HG02610 (cell line): ENCODE results near the gene ACKR3.

Experiments used
- ATAC-seq: cut with Tn5 transposase; IDR thresholded peaks from one replicate; pipeline ENCODE4 v1.9.1; 2021; ENCODE audit warnings: mild to moderate bottlenecking, moderate library complexity; ENCODE audit not compliant: unreplicated experiment

The ACKR3 gene

DNA sequence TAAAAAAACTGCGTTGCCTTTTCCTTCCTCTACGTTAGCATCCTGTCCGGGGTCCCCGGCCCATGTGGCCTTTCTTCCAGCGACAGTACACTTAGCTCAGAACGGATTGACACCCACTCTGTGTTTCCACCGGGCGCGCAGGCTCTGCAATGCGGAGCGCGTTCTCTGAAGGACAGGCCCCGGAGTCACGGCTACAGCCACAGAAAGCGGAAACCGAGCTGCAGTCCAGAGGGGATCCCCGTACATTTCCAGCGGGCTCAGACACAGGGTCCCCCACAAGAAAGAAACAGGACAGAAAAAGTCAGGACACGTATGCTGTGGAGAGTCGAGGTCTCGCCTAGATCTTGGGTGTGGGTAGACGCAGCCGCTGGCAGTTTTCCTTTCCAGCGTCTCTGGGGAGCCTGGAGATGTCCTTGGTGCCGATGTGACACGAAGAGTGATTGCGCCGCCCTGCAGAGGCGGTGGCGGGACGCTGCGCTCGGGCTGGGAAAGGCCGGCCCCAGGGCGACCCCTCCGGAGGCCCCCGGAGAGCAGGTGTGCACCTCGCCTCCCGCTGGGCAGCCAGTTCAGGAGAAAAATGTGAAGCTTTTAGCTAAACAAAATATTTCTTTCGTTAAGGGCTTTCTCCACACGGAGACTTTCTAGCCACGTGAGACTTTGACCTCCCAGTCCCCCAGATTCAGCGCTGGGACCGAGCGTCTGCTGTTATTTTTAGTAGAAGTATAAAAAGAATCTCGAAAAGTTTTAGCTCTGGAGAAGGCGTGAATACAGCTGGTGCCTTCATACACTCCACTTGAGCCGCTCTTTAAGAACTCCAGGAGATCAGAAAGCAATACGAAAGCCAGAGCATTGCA is 1.3 kb upstream of the ACKR3 start:
- ATAC-seq = peak; percentile 53

DNA sequence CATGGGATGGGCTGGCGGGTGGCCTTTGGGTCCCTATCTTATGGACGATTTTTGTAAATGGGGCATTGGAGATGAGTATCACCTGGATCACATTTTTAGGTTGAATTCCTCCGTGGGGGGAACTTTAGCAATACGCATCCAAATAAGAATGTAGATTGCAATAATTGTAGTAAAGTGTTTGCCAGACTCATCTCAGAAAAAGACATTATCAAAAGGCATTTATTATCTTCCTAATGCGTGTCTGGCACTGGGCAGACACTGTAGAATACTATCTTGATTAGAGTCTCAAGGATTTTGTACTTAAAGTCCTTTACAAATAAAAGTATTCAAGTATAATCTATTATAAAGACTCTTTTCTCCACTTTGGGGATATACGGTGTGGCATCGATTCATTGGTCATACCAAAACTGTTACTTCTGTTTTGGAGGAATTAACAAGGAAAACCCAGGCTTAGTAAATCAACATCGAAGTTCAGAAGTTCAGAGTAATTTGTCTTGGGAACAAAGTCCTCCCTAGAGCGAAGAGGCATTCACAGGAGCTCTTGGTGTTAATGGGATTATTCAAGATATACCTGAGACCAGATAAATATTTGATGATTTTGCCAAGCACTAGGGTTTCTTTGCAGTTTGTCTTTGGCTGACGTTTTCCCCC is 578 bp upstream of the ACKR3 start:
- ATAC-seq = no peak

DNA sequence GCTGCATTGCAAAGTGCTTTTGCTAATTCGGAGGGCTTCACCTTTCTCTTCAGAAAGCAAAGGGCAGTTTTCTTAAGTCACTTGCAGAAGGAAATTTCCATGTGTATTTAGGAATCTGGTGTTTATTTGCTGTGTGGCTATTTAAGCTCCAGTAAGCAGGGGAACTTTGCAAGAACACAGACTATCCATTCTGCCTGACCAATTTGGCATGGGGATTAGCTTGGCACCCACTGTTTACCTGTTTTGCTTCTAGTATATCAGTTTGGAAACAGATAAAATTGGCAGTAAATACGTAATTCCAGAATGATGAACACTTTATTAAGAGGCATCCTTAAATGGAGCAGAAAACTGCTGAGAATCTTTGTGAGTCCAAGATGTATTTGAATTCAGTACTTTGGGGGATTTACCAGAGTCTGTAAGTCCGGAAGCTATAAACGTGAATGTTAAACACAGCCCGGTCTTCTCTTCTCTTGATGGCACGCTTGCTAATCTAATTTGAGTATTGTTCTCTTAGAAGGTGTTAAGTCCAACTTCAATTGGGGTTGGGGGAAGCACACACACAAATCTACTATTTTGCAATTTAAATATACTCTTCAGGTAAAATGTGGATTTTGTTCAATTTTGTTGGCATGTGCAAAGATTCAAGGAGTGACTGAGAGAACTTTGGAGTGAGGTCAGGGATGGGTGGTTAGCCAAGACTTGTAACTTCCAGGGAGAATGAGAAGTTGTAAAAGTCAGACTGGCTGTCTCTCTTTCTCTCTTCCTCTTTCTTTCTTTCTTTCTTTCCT is 650 bp downstream of the ACKR3 start:
- no peak for ATAC-seq

DNA sequence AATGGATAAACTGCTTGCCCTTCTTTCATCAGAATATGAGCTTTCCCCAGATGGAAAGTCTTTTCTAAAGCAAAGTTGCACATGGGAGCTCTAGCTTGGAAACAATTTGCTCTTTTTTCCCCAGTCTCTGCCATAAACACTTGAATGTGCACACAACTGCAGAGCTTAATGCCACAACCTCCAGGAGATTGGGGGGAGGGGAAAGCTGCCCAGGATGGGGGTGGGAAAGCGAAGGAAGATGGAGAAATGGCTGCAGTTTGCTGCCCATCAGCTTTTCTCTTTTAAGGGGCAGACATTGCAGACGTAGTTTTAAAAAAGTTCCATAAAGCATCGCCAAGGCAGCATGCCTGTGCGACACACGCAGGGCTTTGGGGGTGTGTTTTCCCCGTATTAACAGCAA is 1.5 kb downstream of the ACKR3 start:
- ATAC-seq = no peak

DNA sequence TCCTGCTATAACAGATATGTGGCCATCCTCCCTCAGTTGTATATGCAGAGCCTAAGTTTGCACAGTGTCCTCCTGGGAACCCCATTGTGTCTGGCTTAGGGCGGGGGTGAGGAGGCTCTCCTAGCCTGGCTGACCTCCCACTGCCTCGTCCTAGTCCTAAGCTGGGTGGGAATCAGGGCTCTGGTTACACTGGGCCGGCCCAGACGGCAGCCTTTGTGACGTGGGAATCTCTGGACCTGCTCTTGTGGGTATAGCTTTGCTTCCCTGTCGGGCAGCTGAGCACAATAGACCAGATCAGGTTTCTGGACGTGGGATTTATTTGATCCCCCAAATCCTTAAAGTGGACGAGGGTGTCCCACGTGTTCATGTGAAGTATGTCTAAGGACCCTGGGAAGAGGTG is 2.9 kb downstream of the ACKR3 start:
- ATAC-seq = no peak

DNA sequence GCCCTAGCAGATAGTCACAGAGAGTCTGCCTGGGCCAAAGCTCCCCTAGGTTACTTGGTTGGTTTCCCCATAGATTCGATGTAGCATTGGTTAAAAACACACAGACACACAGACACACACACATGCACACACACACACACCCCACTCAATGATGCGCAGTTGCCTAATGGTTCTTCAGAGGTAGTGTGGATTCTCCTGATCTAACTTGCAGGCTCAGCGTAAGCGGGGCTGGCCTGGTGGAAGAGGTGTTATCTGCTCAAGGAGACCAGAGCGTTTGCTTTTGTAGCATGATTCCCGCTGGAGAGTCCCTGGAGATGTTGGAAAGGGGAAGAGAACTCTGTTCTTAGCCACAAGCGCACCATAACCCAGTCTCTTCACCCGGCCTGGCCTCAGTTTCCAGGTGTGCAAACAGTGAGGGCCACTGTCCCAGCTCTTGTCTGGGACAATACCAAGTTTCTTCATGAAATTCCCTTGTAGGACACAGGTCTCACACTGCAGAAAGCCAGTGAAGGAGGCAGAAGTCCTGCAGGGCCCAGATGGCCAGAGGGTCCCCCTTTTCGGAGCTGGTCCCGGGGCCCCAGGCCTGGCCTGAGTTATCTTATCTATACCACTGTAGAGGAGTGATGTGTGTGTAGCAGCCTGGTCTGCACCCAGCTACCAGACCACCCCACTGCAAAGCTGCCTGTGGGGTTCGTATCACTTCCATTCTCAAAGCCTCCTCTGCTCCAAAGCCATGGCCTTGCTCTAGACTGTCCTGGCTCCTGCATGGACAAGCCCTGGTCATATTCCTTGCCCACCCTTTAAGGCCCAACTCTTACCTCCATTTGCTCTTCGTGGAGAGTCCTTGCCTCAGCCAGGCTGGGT is 3.7 kb downstream of the ACKR3 start:
- ATAC-seq = no peak

DNA sequence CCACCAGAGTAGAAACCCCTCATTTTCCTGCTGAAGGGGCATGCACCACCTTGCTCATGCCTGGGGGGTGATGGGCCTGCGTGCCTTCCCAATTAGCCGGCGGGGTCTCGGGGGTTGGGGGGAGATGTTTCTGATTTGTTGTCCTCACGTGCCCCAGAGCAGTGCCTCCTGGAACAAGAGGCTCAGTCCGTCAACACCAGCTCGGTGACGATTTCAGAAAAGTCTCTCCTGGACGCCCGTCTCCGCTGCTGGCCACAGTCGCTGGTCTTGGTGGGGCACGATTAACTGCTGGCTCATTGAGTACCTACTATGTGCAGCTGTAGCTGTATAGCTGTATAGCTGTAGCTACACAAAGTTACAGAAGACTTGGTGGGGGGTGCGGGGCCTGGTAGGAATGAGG is 4.4 kb downstream of the ACKR3 start:
- no peak for ATAC-seq

DNA sequence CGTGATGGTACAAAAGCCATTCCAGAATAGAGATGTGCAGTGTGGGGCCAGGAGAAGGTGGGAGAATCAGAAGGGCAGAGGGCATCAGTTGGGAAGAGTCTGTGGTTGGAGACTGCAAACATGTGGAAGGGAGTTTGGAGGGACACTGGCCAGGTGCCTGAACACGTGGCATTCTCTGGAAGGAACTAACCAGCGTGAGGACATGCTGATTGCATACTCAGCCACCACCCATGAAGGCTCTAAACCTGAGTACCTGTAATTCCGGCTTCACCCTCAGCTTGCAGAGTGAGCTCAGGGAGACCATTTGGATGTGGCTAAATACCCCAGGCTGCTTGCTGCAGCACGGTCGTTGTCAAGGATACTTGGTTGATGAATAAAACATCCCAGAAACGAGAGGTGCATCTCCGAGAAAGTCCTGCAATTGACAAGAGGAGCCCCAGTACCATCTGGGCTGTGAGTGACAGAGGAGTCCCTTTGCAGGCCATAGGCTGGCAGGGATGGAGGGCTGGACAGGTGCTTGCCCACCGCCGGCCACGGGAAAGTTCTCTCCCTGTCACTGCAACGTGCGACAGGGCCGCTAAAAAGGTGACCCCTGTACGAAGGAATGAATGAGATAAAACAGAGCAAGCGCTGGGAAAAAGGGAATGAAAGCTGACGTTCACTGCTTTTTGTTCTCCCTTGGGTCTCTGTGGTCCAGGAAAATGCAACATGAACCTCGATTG is 5.0 kb downstream of the ACKR3 start:
- no peak for ATAC-seq

DNA sequence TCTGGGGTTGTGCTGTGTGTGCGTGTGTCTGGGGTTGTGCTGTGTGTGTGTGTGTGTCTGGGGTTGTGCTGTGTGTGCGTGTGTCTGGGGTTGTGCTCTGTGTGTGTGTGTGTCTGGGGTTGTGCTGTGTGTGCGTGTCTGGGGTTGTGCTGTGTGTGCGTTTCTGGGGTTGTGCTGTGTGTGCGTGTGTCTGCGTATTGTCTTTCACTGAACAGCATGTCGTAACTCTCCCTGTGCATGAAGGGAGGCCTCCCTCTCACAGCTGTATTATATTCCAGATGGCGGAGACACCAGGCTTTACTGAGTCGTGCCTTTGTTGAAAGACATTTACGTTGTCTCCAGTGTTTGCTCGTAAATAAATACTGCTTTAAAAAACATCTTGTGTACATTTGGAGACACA is 5.9 kb downstream of the ACKR3 start:
- no peak for ATAC-seq

DNA sequence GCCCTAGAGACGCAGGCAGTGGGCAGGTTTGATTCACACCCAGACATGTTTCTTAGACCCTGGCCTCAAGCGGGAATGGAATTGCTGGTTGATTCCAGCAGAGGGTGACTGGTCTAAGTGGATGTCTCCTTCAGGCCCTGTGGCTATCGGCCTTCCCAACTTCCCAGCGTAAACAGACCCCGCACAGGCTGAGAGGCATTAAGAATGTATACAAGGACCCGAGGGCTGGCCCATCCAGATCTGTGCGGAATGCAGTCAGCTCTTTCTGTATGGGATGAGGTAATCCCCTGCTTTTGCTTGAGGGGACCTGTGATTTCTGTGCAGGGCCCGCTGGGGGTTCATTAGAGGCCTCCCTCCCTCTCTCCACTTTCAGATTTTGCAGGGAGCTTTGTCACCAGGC is 6.5 kb downstream of the ACKR3 start:
- no peak for ATAC-seq

DNA sequence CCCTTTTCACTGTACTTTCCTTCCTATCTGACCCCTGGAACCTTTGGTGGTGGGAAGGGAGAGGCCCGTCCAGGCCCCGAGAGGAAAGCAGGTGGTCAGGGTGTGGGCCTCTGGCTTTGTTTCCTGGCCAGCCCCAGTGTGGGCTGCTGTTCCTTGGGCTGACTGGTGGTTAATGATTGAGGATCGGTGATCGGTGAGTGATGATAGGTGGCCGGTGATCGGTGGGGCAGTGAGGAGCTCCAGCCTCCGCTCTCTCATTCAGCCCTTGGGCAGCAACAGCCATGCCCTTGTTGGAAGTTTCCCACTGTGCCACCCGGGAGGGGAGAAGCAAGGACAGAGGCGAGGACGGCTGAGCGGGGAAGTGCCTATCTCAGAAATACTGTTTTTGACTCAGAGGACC is 7.3 kb downstream of the ACKR3 start:
- no peak for ATAC-seq

DNA sequence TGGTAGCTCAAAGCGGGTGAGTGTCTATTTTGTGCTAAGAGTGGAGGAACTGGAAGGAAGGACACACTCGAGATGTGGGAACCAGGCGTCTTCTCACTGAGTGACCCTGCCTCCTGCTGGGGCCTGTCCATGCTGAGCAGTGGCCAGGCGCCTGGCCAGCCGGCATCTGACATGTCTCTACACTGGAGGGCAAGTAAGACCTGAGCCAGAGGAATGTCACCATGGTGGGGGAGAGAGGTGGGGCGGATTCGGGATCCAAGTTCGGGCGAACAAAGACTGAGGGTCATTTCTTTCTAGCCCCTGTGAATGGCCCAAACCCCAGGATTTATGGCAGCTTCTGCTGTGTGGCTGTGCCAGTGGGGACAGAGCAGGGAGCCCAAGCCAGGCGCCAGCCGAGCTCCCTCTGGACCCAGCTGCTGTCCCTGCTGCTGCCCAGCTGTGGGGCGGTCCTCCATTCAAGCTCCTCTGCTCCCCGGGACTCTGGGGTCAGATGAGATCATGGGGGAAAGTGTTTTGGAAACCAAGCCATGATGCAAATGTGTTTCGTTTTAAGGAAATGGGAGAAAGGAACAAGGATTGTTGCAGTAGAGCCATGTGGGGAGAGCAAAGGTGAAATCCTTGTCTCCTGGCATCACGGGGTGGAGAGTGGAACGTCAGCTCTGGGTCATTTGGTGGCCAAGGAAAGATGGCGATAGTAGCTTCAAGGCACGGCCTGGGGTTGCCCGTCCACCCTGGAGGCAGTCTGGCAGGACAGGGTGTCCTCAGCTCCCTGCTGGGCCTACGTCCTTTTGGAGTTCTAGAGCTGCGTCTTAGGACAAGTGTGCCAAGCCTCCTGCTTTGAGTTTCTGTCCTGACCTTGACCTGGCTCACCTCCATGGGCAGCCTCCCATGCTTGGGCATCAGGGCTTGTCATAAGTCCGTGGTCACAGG is 8.1 kb downstream of the ACKR3 start:
- no peak for ATAC-seq

DNA sequence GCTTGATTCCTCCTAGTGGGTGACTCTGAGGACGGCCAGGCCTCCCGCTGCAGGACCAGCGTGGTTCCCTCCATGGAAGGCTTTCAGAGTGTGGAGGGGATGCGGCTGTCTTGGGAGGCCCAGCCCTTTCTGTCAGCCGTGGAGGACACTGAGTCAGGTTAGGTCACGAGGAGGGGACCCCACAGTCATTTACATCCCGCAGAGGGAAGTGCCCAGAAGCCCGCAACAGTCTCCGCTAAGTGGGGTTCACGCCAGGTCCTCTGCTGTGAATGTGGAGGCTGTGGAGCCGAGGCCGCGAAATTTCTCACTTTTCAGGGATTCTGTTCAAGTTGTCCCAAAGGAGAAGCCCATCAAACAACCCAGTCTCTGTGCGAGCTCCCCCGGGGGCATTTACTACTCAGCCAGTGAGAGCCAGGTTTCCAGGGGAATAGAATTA is 8.8 kb downstream of the ACKR3 start:
- no peak for ATAC-seq

DNA sequence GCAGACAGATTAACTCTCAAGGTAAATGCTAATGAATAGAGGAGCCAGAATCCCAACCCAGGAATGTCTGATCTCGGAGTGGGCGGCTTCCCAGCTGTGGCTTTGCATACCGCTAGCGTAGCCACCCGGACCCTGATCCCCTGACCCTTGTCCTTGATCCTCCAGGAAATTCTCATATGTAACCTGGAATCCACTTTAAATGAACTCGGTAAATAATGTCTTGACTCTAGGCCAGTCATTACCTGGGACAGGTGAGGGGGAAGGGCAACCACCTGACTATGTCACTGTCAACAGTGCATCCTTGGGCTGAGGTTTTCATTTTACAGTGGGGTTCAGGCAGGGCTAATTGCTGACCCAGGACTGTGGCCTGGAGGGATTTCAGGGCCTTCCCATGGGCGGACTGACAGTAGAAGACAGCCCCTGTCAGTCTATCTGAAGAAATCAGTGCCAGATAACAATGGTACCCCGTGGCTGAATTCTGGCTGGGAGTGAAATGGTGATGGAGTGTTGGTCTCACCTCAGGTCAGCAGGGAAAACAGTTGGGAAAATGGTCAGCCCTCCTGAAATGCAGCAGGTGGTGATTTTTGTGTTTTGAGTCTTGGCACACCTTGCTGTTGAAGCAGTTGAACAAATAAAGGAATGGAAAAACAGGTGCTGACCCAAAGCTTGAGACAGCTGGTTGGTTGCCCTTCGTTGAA is 9.6 kb downstream of the ACKR3 start:
- no peak for ATAC-seq

DNA sequence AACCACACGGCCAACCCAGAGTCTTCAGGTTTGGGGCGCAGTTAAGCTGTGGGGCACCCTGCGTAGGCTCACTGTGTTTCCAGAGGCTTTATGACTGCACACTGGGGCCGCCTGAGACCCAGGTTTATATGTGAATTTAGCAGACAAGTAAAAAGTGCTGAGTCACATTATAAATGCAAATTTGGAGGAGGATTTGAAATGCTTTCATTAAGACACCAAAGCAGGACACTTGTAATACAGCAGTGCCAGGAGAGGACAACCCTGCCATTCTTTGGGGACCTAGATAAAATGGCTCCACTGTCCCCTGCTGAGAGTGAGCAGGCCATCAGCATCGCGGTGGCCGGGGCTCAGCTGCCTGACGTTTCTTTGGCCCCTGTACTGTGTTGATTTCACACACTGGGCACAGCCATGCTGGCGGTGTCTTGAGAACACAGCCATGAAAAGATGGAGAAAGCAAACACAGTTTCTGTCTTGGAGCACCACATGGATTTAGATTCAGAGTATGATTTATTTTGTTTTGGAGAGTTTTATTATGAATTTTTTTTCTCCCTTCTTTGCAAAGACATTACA is 10.2 kb downstream of the ACKR3 start:
- no peak for ATAC-seq

DNA sequence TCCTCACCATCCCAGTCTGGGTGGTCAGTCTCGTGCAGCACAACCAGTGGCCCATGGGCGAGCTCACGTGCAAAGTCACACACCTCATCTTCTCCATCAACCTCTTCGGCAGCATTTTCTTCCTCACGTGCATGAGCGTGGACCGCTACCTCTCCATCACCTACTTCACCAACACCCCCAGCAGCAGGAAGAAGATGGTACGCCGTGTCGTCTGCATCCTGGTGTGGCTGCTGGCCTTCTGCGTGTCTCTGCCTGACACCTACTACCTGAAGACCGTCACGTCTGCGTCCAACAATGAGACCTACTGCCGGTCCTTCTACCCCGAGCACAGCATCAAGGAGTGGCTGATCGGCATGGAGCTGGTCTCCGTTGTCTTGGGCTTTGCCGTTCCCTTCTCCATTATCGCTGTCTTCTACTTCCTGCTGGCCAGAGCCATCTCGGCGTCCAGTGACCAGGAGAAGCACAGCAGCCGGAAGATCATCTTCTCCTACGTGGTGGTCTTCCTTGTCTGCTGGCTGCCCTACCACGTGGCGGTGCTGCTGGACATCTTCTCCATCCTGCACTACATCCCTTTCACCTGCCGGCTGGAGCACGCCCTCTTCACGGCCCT is 11.2 kb downstream of the ACKR3 start:
- ATAC-seq = no peak

DNA sequence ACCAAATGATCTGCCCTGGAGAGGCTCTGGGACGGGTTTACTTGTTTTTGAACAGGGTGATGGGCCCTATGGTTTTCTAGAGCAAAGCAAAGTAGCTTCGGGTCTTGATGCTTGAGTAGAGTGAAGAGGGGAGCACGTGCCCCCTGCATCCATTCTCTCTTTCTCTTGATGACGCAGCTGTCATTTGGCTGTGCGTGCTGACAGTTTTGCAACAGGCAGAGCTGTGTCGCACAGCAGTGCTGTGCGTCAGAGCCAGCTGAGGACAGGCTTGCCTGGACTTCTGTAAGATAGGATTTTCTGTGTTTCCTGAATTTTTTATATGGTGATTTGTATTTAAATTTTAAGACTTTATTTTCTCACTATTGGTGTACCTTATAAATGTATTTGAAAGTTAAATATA is 11.9 kb downstream of the ACKR3 start:
- no peak for ATAC-seq

DNA sequence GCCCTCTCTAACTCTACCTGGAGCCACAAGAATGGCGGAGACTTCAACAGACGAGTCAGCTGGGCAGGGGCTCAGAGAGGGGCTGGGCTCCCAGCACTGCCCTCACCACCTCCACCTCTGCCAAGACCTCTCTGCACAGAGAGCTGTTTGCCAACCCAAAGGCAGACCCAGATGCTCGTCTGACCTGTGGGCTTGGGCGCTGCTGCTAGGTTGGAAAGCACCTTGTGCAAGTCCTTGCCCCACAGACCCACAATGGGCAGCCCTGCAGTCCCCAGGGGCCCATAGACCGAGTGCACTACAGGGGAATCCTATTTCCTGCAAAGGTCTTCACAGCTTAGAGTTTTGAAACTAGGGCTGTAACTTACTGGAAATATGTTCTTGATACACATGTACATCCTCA is 13.3 kb downstream of the ACKR3 start:
- no peak for ATAC-seq
